Suprapubic skin (tissue), 4 donors: ENCODE results near the gene CCM2L. TPM values are rescaled to one million over a fixed set of nuclear protein-coding genes. Genes with fewer than 3 reads are reported as not detected.

Experiments
- DNase-seq, 2 donors: peaks; one replicate each; pipeline ENCODE4 v3.0.0-alpha.2; 2019; ENCODE audit warnings: low spot score in 2 of 2
- H3K27ac ChIP-seq: fragments of 200-600 bp; sonication (generic); one replicate; pipeline ENCODE4 v1.5.1; 2019
- H3K27me3 ChIP-seq: fragments of 200-600 bp; sonication (generic); one replicate; pipeline ENCODE4 v1.5.1; 2019
- H3K36me3 ChIP-seq: fragments of 200-600 bp; sonication (generic); one replicate; pipeline ENCODE4 v1.5.1; 2019
- H3K4me1 ChIP-seq: fragments of 200-600 bp; sonication (generic); one replicate; pipeline ENCODE4 v1.5.1; 2019
- H3K4me3 ChIP-seq: fragments of 200-600 bp; sonication (generic); one replicate; pipeline ENCODE4 v1.5.1; 2019; ENCODE audit warnings: mild to moderate bottlenecking
- H3K9me3 ChIP-seq: fragments of 200-600 bp; sonication (generic); one replicate; pipeline ENCODE4 v1.5.1; 2019
- CTCF ChIP-seq, 2 donors: fragments of 200-600 bp in 1 of 2; fragments of 450-650 bp in 1 of 2; sonication (generic) in 1 of 2; IDR thresholded peaks; one replicate each; pipeline ENCODE4 v1.5.1; 2016 to 2019; ENCODE audit warnings: antibody characterized with exemption in 2 of 2, mild to moderate bottlenecking in 1 of 2, moderate library complexity in 1 of 2
- EP300 ChIP-seq: sonication (generic); formaldehyde crosslinking; IDR thresholded peaks from one replicate; pipeline ENCODE4 v1.6.1; 2017; ENCODE audit warnings: antibody characterized with exemption
- POLR2A ChIP-seq, 2 donors: fragments of 450-650 bp; IDR thresholded peaks; one replicate each; pipeline ENCODE4 v1.6.1; 2017; ENCODE audit warnings: antibody characterized with exemption in 2 of 2, mild to moderate bottlenecking in 2 of 2, moderate library complexity in 2 of 2
- POLR2AphosphoS5 ChIP-seq, 3 donors: sonication (generic); formaldehyde crosslinking; IDR thresholded peaks; one replicate each; pipeline ENCODE4 v1.6.1; 2017; ENCODE audit warnings: antibody characterized with exemption in 3 of 3
- WGBS: methylation state at CpG from one replicate; pipeline ENCODE4 v1.1.5; 2018; 5-methylcytosine and 5-hydroxymethylcytosine counted together
- total RNA-seq, 4 donors: library from RNA; depleted of rRNA; stranded (reverse); fragments of >200 nt; gene quantifications; one replicate each; pipeline ENCODE4 v1.1.0, GENCODE V29; 2016

CCM2L gene
- total RNA-seq, 4 donors from 2014 or later, result 0.62 to 3.4 (median 1.4) TPM

GRCh38 chr20:32072168-32072750 is 62.0 kb downstream of the CCM2L start:
- 88% methylated on average over 6 of the region's 6 CpGs for WGBS
- no peak overlapping the region for H3K27ac ChIP-seq
- no peak for DNase-seq
- no peaks in the 10 kb centered on the region for H3K36me3 ChIP-seq
- peaks cover 6% of the 10 kb centered on the region for H3K27me3 ChIP-seq
- no peaks in the 10 kb centered on the region for H3K4me1 ChIP-seq
- no peaks in the 10 kb centered on the region for H3K9me3 ChIP-seq
- no peak for TF ChIP-seq POLR2AphosphoS5 (IDR thresholded peaks at IDR 0.05)
- TF ChIP-seq EP300, result no peak
- no peak for TF ChIP-seq POLR2A (IDR thresholded peaks at IDR 0.05)
- TF ChIP-seq CTCF (IDR thresholded peaks at IDR 0.05), result no peak
- no peak overlapping the region for H3K4me3 ChIP-seq

- TF ChIP-seq POLR2A (IDR thresholded peaks at IDR 0.05), result no peak
- no peak for TF ChIP-seq CTCF (IDR thresholded peaks at IDR 0.05)
- no peak for TF ChIP-seq POLR2AphosphoS5 (IDR thresholded peaks at IDR 0.05)
- TF ChIP-seq EP300, result no peak
- no peaks in the 10 kb centered on the region for H3K36me3 ChIP-seq
- H3K4me1 ChIP-seq, result no peaks in the 10 kb centered on the region
- no peak for DNase-seq
- peaks cover 6% of the 10 kb centered on the region for H3K27me3 ChIP-seq
- H3K9me3 ChIP-seq, result no peaks in the 10 kb centered on the region
- 92% methylated on average over 1 of the region's 1 CpG for WGBS
- no peak overlapping the region for H3K27ac ChIP-seq
- H3K4me3 ChIP-seq, result no peak overlapping the region
Measured at GRCh38 chr20:32075534-32075933, 65.3 kb downstream of the CCM2L start.

GRCh38 chr20:32077190-32077589 is 67.0 kb downstream of the CCM2L start:
- 79% methylated on average over 4 of the region's 4 CpGs for WGBS
- no peak for DNase-seq
- Histone ChIP-seq H3K9me3 (no peaks in the 10 kb centered on the region), H3K36me3 (no peaks in the 10 kb centered on the region), H3K27me3 (no peaks in the 10 kb centered on the region), H3K4me3 (no peak overlapping the region), H3K27ac (no peak overlapping the region), H3K4me1 (no peaks in the 10 kb centered on the region)
- TF ChIP-seq CTCF (IDR thresholded peaks at IDR 0.05), result no peak
- TF ChIP-seq EP300, result no peak
- TF ChIP-seq POLR2AphosphoS5 (IDR thresholded peaks at IDR 0.05), result no peak
- no peak for TF ChIP-seq POLR2A (IDR thresholded peaks at IDR 0.05)

- Histone ChIP-seq H3K27ac (no peak overlapping the region), H3K4me3 (no peak overlapping the region), H3K4me1 (no peaks in the 10 kb centered on the region), H3K27me3 (peaks cover 4% of the 10 kb centered on the region), H3K36me3 (no peaks in the 10 kb centered on the region), H3K9me3 (no peaks in the 10 kb centered on the region)
- TF ChIP-seq EP300, result no peak
- TF ChIP-seq POLR2AphosphoS5 (IDR thresholded peaks at IDR 0.05), result no peak
- TF ChIP-seq POLR2A (IDR thresholded peaks at IDR 0.05), result no peak
- TF ChIP-seq CTCF (IDR thresholded peaks at IDR 0.05), result no peak
- DNase-seq, result no peak
- WGBS, result 87% methylated on average over 5 of the region's 5 CpGs
Measured at GRCh38 chr20:32078322-32078721, 68.1 kb downstream of the CCM2L start.

- Histone ChIP-seq H3K9me3 (no peaks in the 10 kb centered on the region), H3K36me3 (no peaks in the 10 kb centered on the region), H3K27me3 (peaks cover 7% of the 10 kb centered on the region), H3K27ac (no peak overlapping the region), H3K4me1 (no peaks in the 10 kb centered on the region), H3K4me3 (no peak overlapping the region)
- no peak for DNase-seq
- no peak for TF ChIP-seq CTCF (IDR thresholded peaks at IDR 0.05)
- TF ChIP-seq EP300, result no peak
- no peak for TF ChIP-seq POLR2AphosphoS5 (IDR thresholded peaks at IDR 0.05)
- no peak for TF ChIP-seq POLR2A (IDR thresholded peaks at IDR 0.05)
Measured at GRCh38 chr20:32078791-32079190, 68.6 kb downstream of the CCM2L start.
